ENCODE measurements around the gene RPL32.
A peak's percentile ranks its signal among the peaks of the same experiment; 100 is the strongest.

The RPL32 gene

GRCh38 chr3:12841149-12841969 is at the start of gene RPL32:
Gene RPL32, minus strand, starts transcription at chr3:12841565. Its CDS starts 1,328 bp downstream, at chr3:12840237.
- Histone ChIP-seq H3K27me3 (no peaks in the 10 kb centered on the region), H3K36me3 (peaks cover 32% of the 10 kb centered on the region), H3K9me3 (no peaks in the 10 kb centered on the region), H3K27ac (peak within 1 kb of the TSS; percentile 93), H3K4me1 (ENCODE audit: control insufficient read depth in 1 of 2, insufficient read depth in 1 of 2, low read depth in 1 of 2, low read length in 1 of 2) (peaks cover 15 to 21% of the 10 kb centered on the region in 2 experiments), H3K4me3 (ENCODE audit: low read depth in 1 of 2, low read length in 1 of 2) (peak within 1 kb of the TSS; percentile 76 to 93)
- peak; percentile 91 for TF ChIP-seq CTCF (IDR thresholded peaks at IDR 0.05)

- peaks cover 57% of the 10 kb centered on the region for H3K27me3 ChIP-seq
- peaks cover 13 to 17% of the 10 kb centered on the region in 2 experiments for H3K4me1 ChIP-seq (ENCODE audit: control insufficient read depth in 1 of 2, insufficient read depth in 1 of 2, low read depth in 1 of 2, low read length in 1 of 2)
- no peak for TF ChIP-seq CTCF (IDR thresholded peaks at IDR 0.05)
- no peak overlapping the region for H3K4me3 ChIP-seq (ENCODE audit: low read depth in 1 of 2, low read length in 1 of 2)
- no peaks in the 10 kb centered on the region for H3K9me3 ChIP-seq
- no peaks in the 10 kb centered on the region for H3K36me3 ChIP-seq
- H3K27ac ChIP-seq, result no peak overlapping the region
Observed at GRCh38 chr3:12890610-12891390, 49.4 kb upstream of the RPL32 start.

GRCh38 chr3:12886736-12887135 is 45.4 kb upstream of the RPL32 start:
- no peak for TF ChIP-seq CTCF (IDR thresholded peaks at IDR 0.05)
- Histone ChIP-seq H3K36me3 (no peaks in the 10 kb centered on the region), H3K27me3 (peaks cover 55% of the 10 kb centered on the region), H3K4me3 (ENCODE audit: low read depth in 1 of 2, low read length in 1 of 2) (no peak overlapping the region), H3K9me3 (no peaks in the 10 kb centered on the region), H3K4me1 (ENCODE audit: control insufficient read depth in 1 of 2, insufficient read depth in 1 of 2, low read depth in 1 of 2, low read length in 1 of 2) (peaks cover 1 to 2% of the 10 kb centered on the region in 2 experiments), H3K27ac (no peak overlapping the region)

GRCh38 chr3:12886106-12886679 is 44.8 kb upstream of the RPL32 start:
- Histone ChIP-seq H3K27me3 (peaks cover 55% of the 10 kb centered on the region), H3K9me3 (no peaks in the 10 kb centered on the region), H3K4me3 (ENCODE audit: low read depth in 1 of 2, low read length in 1 of 2) (no peak overlapping the region), H3K36me3 (no peaks in the 10 kb centered on the region), H3K27ac (no peak overlapping the region), H3K4me1 (ENCODE audit: control insufficient read depth in 1 of 2, insufficient read depth in 1 of 2, low read depth in 1 of 2, low read length in 1 of 2) (no peaks in the 10 kb centered on the region)
- TF ChIP-seq CTCF (IDR thresholded peaks at IDR 0.05), result no peak

- no peaks in the 10 kb centered on the region for H3K4me1 ChIP-seq (ENCODE audit: control insufficient read depth in 1 of 2, insufficient read depth in 1 of 2, low read depth in 1 of 2, low read length in 1 of 2)
- H3K27ac ChIP-seq, result no peak overlapping the region
- H3K4me3 ChIP-seq (ENCODE audit: low read depth in 1 of 2, low read length in 1 of 2), result no peak overlapping the region
- no peaks in the 10 kb centered on the region for H3K9me3 ChIP-seq
- H3K27me3 ChIP-seq, result peaks cover 49% of the 10 kb centered on the region
- TF ChIP-seq CTCF (IDR thresholded peaks at IDR 0.05), result no peak
- H3K36me3 ChIP-seq, result no peaks in the 10 kb centered on the region
Observed at GRCh38 chr3:12885583-12885930, 44.2 kb upstream of the RPL32 start.
